HG03097 (cell line): ENCODE results near the gene BCAS1.
A peak's percentile ranks its signal among the peaks of the same experiment; 100 is the strongest.

Source experiments
- ATAC-seq: cut with Tn5 transposase; IDR thresholded peaks from one replicate; pipeline ENCODE4 v1.9.1; 2021; ENCODE audit not compliant: unreplicated experiment, low FRiP score

BCAS1 gene

GRCh38 chr20:53966774-53967398 is 103.5 kb downstream of the BCAS1 start:
- ATAC-seq = no peak

GRCh38 chr20:53964501-53965253 is 105.7 kb downstream of the BCAS1 start:
- no peak for ATAC-seq

GRCh38 chr20:53964067-53964466 is 106.3 kb downstream of the BCAS1 start:
- ATAC-seq = no peak

GRCh38 chr20:53963635-53964034 is 106.8 kb downstream of the BCAS1 start:
- no peak for ATAC-seq

- no peak for ATAC-seq
These were observed 108.0 kb downstream of the BCAS1 start for GRCh38 chr20:53962388-53962787.

- no peak for ATAC-seq
These were observed 108.9 kb downstream of the BCAS1 start for GRCh38 chr20:53961527-53961926.

GRCh38 chr20:53960579-53961272 is 109.7 kb downstream of the BCAS1 start:
- no peak for ATAC-seq

GRCh38 chr20:53959911-53960578 is 110.3 kb downstream of the BCAS1 start:
- no peak for ATAC-seq

GRCh38 chr20:53958260-53958659 is 112.1 kb downstream of the BCAS1 start:
- no peak for ATAC-seq

- ATAC-seq = no peak
These were observed 112.8 kb downstream of the BCAS1 start for GRCh38 chr20:53957451-53958172.

- ATAC-seq = no peak
These were observed 114.2 kb downstream of the BCAS1 start for GRCh38 chr20:53956013-53956715.

GRCh38 chr20:53954723-53955658 is 115.4 kb downstream of the BCAS1 start:
- ATAC-seq = no peak

GRCh38 chr20:53952528-53953096 is 117.8 kb downstream of the BCAS1 start:
- no peak for ATAC-seq

- no peak for ATAC-seq
These were observed 119.8 kb downstream of the BCAS1 start for GRCh38 chr20:53950578-53950977.

GRCh38 chr20:53950031-53950430 is 120.4 kb downstream of the BCAS1 start:
- ATAC-seq = no peak

- ATAC-seq = peak; percentile 78
These were observed 121.0 kb downstream of the BCAS1 start for GRCh38 chr20:53949319-53949839.

- ATAC-seq = peak; percentile 10
These were observed 121.7 kb downstream of the BCAS1 start for GRCh38 chr20:53948383-53949318.
